HEK293 (cell line): Measurements from ENCODE around the gene MAD2L1BP.
A peak's percentile ranks its signal among the peaks of the same experiment; 100 is the strongest.

Experiments
- GFI1B ChIP-seq: fragments of 450-650 bp; formaldehyde crosslinking; IDR thresholded peaks from 2 replicates; pipeline ENCODE4 v1.5.1; 2016; ENCODE audit warnings: missing biosample characterization, missing genetic modification characterization
- GLI4 ChIP-seq: fragments of 450-650 bp; formaldehyde crosslinking; IDR thresholded peaks from 2 replicates; pipeline ENCODE4 v1.5.1; 2016; ENCODE audit warnings: missing biosample characterization, missing genetic modification characterization
- HOXA7 ChIP-seq: sonication (generic); formaldehyde crosslinking; IDR thresholded peaks from 2 replicates; pipeline ENCODE4 v1.8.1; 2022; ENCODE audit warnings: missing genetic modification reagents, borderline replicate concordance
- KLF16 ChIP-seq: fragments of 450-650 bp; formaldehyde crosslinking; IDR thresholded peaks from 2 replicates; pipeline ENCODE4 v1.5.1; 2017; ENCODE audit warnings: missing biosample characterization, missing genetic modification characterization
- MZF1 ChIP-seq: fragments of 450-650 bp; formaldehyde crosslinking; IDR thresholded peaks from 2 replicates; pipeline ENCODE4 v1.5.1; 2017; ENCODE audit warnings: missing biosample characterization, missing genetic modification characterization, borderline replicate concordance
- SP3 ChIP-seq: fragments of 450-650 bp; formaldehyde crosslinking; IDR thresholded peaks from 2 replicates; pipeline ENCODE4 v1.5.1; 2016; ENCODE audit warnings: missing biosample characterization, missing genetic modification characterization
- TRIM28 ChIP-seq: IDR thresholded peaks from 2 replicates; pipeline ENCODE4 v1.6.1; 2011; ENCODE audit warnings: low read length, control low read depth, borderline replicate concordance
- YY1 ChIP-seq: fragments of 450-650 bp; formaldehyde crosslinking; IDR thresholded peaks from 2 replicates; pipeline ENCODE4 v1.5.1; 2018; ENCODE audit warnings: missing biosample characterization, missing genetic modification characterization
- ZBTB10 ChIP-seq: fragments of 450-650 bp; formaldehyde crosslinking; IDR thresholded peaks from 2 replicates; pipeline ENCODE4 v1.5.1; 2016; ENCODE audit warnings: missing biosample characterization, missing genetic modification characterization
- ZBTB17 ChIP-seq: fragments of 450-650 bp; formaldehyde crosslinking; IDR thresholded peaks from 2 replicates; pipeline ENCODE4 v1.5.1; 2016; ENCODE audit warnings: missing biosample characterization, missing genetic modification characterization
- ZBTB20 ChIP-seq: fragments of 450-650 bp; formaldehyde crosslinking; IDR thresholded peaks from 2 replicates; pipeline ENCODE4 v1.5.1; 2016; ENCODE audit warnings: missing biosample characterization, missing genetic modification characterization
- ZBTB21 ChIP-seq: fragments of 450-650 bp; formaldehyde crosslinking; IDR thresholded peaks from 2 replicates; pipeline ENCODE4 v1.5.1; 2017; ENCODE audit warnings: missing biosample characterization, missing genetic modification characterization
- ZFP3 ChIP-seq: fragments of 450-650 bp; formaldehyde crosslinking; IDR thresholded peaks from 2 replicates; pipeline ENCODE4 v1.5.1; 2016; ENCODE audit warnings: low read depth, missing biosample characterization, missing genetic modification characterization
- ZNF112 ChIP-seq: fragments of 450-650 bp; formaldehyde crosslinking; IDR thresholded peaks from 2 replicates; pipeline ENCODE4 v1.5.0; 2017; ENCODE audit warnings: missing biosample characterization, missing genetic modification characterization
- ZNF121 ChIP-seq: fragments of 450-650 bp; formaldehyde crosslinking; IDR thresholded peaks from 2 replicates; pipeline ENCODE4 v1.5.1; 2016; ENCODE audit warnings: missing biosample characterization, missing genetic modification characterization
- ZNF155 ChIP-seq: fragments of 450-650 bp; formaldehyde crosslinking; IDR thresholded peaks from 2 replicates; pipeline ENCODE4 v1.5.1; 2016; ENCODE audit warnings: missing biosample characterization, missing genetic modification characterization
- ZNF184 ChIP-seq: fragments of 450-650 bp; IDR thresholded peaks from 2 replicates; pipeline ENCODE4 v1.5.1; 2018; ENCODE audit warnings: missing biosample characterization, mild to moderate bottlenecking, missing genetic modification characterization
- ZNF2 ChIP-seq: fragments of 450-650 bp; formaldehyde crosslinking; IDR thresholded peaks from 2 replicates; pipeline ENCODE4 v1.5.1; 2016; ENCODE audit warnings: missing biosample characterization, missing genetic modification characterization
- ZNF223 ChIP-seq: fragments of 450-650 bp; formaldehyde crosslinking; IDR thresholded peaks from 2 replicates; pipeline ENCODE4 v1.5.1; 2016; ENCODE audit warnings: missing biosample characterization, missing genetic modification characterization
- ZNF248 ChIP-seq: fragments of 450-650 bp; formaldehyde crosslinking; IDR thresholded peaks from 2 replicates; pipeline ENCODE4 v1.5.1; 2017; ENCODE audit warnings: missing biosample characterization, missing genetic modification characterization
- ZNF266 ChIP-seq: fragments of 450-650 bp; formaldehyde crosslinking; IDR thresholded peaks from 2 replicates; pipeline ENCODE4 v1.5.1; 2016; ENCODE audit warnings: missing biosample characterization, missing genetic modification characterization, low read depth
- ZNF280D ChIP-seq: fragments of 450-650 bp; formaldehyde crosslinking; IDR thresholded peaks from 2 replicates; pipeline ENCODE4 v1.5.1; 2016; ENCODE audit warnings: missing biosample characterization, missing genetic modification characterization
- ZNF350 ChIP-seq: fragments of 450-650 bp; formaldehyde crosslinking; IDR thresholded peaks from 2 replicates; pipeline ENCODE4 v1.5.0; 2017; ENCODE audit warnings: missing biosample characterization, mild to moderate bottlenecking, missing genetic modification characterization
- ZNF354C ChIP-seq: fragments of 450-650 bp; formaldehyde crosslinking; IDR thresholded peaks from 2 replicates; pipeline ENCODE4 v1.5.1; 2016; ENCODE audit warnings: missing biosample characterization, missing genetic modification characterization, low read depth, borderline replicate concordance
- ZNF366 ChIP-seq: fragments of 450-650 bp; formaldehyde crosslinking; conservative IDR thresholded peaks from 2 replicates; pipeline ENCODE4 v1.5.1; 2016; ENCODE audit warnings: missing biosample characterization, missing genetic modification characterization
- ZNF513 ChIP-seq: fragments of 450-650 bp; IDR thresholded peaks from 2 replicates; pipeline ENCODE4 v1.5.1; 2018; ENCODE audit warnings: missing biosample characterization, missing genetic modification characterization
- ZNF777 ChIP-seq: fragments of 450-650 bp; formaldehyde crosslinking; IDR thresholded peaks from 2 replicates; pipeline ENCODE4 v1.5.1; 2017; ENCODE audit warnings: missing biosample characterization, missing genetic modification characterization, borderline replicate concordance
- TF ChIP-seq, protein P1 (sequence below): fragments of 450-650 bp; formaldehyde crosslinking; IDR thresholded peaks from 2 replicates; pipeline ENCODE4 v1.5.1; 2016; ENCODE audit warnings: missing biosample characterization, missing genetic modification characterization
- TF ChIP-seq, protein P2 (sequence below): fragments of 450-650 bp; formaldehyde crosslinking; IDR thresholded peaks from 2 replicates; pipeline ENCODE4 v1.5.1; 2016; ENCODE audit warnings: missing biosample characterization, missing genetic modification characterization
- TF ChIP-seq, protein P3 (sequence below): fragments of 450-650 bp; formaldehyde crosslinking; IDR thresholded peaks from 2 replicates; pipeline ENCODE4 v1.5.1; 2016; ENCODE audit warnings: missing biosample characterization, missing genetic modification characterization

MAD2L1BP gene

GRCh38 chr6:43628393-43629103, 7.1 kb upstream of the MAD2L1BP start (continued):
- TF ChIP-seq ZNF513 (tag by site-specific recombination) (peak; percentile 39; the same call in 1 of the 2 replicates), ZNF266 (tag by site-specific recombination) (no peak), ZNF354C (tag by site-specific recombination) (no peak), ZNF777 (no peak), GLI4 (0 out of 2 replicates have a peak, but pooled peaks have one; percentile 36), ZNF184 (tag by site-specific recombination) (no peak), ZFP3 (tag by site-specific recombination) (no peak), ZNF2 (peak; percentile 10; the same call in 1 of the 2 replicates), ZNF223 (tag by site-specific recombination) (no peak), TRIM28 (no peak; the same call in 1 of the 2 replicates), MZF1 (no peak), YY1 (no peak), ZNF248 (no peak), SP3 (tag by site-specific recombination) (no peak; the same call in none of the 2 replicates), ZBTB21 (tag by site-specific recombination) (no peak), ZNF350 (tag by site-specific recombination) (no peak), ZNF280D (tag by site-specific recombination) (no peak), ZBTB17 (no peak), ZNF155 (tag by site-specific recombination) (no peak), HOXA7 (CRISPR knock-in tag) (no peak), ZNF112 (tag by site-specific recombination) (no peak), ZNF121 (no peak), KLF16 (tag by site-specific recombination) (no peak; the same call in 1 of the 2 replicates), GFI1B (no peak), ZNF366 (tag by site-specific recombination) (peak; percentile 85), ZBTB20 (peak; percentile 86), ZBTB10 (tag by site-specific recombination) (peak; percentile 95)
- TF ChIP-seq, protein P1, sequence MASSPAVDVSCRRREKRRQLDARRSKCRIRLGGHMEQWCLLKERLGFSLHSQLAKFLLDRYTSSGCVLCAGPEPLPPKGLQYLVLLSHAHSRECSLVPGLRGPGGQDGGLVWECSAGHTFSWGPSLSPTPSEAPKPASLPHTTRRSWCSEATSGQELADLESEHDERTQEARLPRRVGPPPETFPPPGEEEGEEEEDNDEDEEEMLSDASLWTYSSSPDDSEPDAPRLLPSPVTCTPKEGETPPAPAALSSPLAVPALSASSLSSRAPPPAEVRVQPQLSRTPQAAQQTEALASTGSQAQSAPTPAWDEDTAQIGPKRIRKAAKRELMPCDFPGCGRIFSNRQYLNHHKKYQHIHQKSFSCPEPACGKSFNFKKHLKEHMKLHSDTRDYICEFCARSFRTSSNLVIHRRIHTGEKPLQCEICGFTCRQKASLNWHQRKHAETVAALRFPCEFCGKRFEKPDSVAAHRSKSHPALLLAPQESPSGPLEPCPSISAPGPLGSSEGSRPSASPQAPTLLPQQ (tag by site-specific recombination), result 0 out of 2 replicates have a peak, but pooled peaks have one; percentile 32
- TF ChIP-seq, protein P2, sequence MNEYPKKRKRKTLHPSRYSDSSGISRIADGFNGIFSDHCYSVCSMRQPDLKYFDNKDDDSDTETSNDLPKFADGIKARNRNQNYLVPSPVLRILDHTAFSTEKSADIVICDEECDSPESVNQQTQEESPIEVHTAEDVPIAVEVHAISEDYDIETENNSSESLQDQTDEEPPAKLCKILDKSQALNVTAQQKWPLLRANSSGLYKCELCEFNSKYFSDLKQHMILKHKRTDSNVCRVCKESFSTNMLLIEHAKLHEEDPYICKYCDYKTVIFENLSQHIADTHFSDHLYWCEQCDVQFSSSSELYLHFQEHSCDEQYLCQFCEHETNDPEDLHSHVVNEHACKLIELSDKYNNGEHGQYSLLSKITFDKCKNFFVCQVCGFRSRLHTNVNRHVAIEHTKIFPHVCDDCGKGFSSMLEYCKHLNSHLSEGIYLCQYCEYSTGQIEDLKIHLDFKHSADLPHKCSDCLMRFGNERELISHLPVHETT (tag by site-specific recombination), result peak; percentile 45; the same call in 1 of the 2 replicates
- TF ChIP-seq, protein P3, sequence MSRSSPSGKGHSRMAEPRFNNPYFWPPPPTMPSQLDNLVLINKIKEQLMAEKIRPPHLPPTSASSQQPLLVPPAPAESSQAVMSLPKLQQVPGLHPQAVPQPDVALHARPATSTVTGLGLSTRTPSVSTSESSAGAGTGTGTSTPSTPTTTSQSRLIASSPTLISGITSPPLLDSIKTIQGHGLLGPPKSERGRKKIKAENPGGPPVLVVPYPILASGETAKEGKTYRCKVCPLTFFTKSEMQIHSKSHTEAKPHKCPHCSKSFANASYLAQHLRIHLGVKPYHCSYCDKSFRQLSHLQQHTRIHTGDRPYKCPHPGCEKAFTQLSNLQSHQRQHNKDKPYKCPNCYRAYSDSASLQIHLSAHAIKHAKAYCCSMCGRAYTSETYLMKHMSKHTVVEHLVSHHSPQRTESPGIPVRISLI (tag by site-specific recombination), result peak; percentile 77; the same call in 1 of the 2 replicates
